IPS-18a (cell line): ENCODE data around the gene NAP1L4.

Source experiments
- H3K27ac ChIP-seq: one replicate; pipeline ENCODE4 v1.5.1; 2013; ENCODE audit warnings: low read length
- H3K27me3 ChIP-seq: one replicate; pipeline ENCODE4 v1.6.1; 2013; ENCODE audit warnings: mild to moderate bottlenecking, low read length; ENCODE audit not compliant: control insufficient read depth, insufficient read depth
- H3K36me3 ChIP-seq: one replicate; pipeline ENCODE4 v1.6.1; 2013; ENCODE audit warnings: low read depth, low read length; ENCODE audit not compliant: control insufficient read depth
- H3K4me1 ChIP-seq: one replicate; pipeline ENCODE4 v1.6.1; 2013; ENCODE audit warnings: low read depth, low read length; ENCODE audit not compliant: control insufficient read depth
- H3K4me3 ChIP-seq: one replicate; pipeline ENCODE4 v1.5.1; 2013; ENCODE audit warnings: low read length
- H3K9ac ChIP-seq: one replicate; pipeline ENCODE4 v1.6.1; 2013; ENCODE audit warnings: mild to moderate bottlenecking, low read length, moderate library complexity
- H3K9me3 ChIP-seq: one replicate; pipeline ENCODE4 v1.6.1; 2013; ENCODE audit warnings: low read depth, low read length; ENCODE audit not compliant: control insufficient read depth

Gene NAP1L4

GRCh38 chr11:3008746-3009336 lies 16.7 kb upstream of the NAP1L4 start:
- Histone ChIP-seq H3K4me1 (no peaks in the 10 kb centered on the region), H3K36me3 (peaks cover 65% of the 10 kb centered on the region), H3K9ac (no peak overlapping the region), H3K4me3 (no peak overlapping the region), H3K27ac (no peak overlapping the region), H3K27me3 (no peaks in the 10 kb centered on the region), H3K9me3 (no peaks in the 10 kb centered on the region)

DNA sequence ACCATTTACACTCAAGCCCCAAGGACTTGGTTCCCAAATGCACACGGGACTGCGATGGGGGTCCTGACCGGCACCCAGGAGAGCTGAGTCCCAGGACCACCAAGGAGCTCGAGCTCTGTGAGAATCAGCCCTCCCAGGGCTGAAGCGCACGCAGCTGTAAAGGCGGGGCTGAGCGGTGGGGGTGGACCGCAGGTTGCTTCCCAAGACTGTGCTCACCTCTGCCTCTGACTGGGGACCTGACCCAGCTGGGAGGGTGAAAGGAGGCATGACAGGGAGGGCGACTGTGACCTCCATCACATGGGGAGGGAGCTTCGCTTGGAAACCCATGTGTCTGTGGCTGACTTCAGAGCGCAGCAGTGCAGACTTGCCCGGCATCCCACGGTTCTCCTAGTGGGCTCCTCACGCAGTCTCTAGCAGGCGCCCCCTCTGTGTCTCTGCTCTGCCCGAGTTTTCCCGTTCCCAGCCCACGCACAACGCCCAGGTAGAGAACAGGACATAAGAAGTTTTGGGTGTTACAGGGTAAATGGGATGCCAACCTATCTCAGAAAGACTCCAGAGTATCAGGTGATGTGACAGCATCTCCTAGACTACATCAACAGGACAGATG lies 15.4 kb upstream of the NAP1L4 start:
- no peak overlapping the region for H3K4me3 ChIP-seq
- H3K9me3 ChIP-seq, result no peaks in the 10 kb centered on the region
- no peaks in the 10 kb centered on the region for H3K27me3 ChIP-seq
- no peaks in the 10 kb centered on the region for H3K4me1 ChIP-seq
- H3K27ac ChIP-seq, result no peak overlapping the region
- H3K9ac ChIP-seq, result no peak overlapping the region
- H3K36me3 ChIP-seq, result peaks cover 70% of the 10 kb centered on the region

DNA sequence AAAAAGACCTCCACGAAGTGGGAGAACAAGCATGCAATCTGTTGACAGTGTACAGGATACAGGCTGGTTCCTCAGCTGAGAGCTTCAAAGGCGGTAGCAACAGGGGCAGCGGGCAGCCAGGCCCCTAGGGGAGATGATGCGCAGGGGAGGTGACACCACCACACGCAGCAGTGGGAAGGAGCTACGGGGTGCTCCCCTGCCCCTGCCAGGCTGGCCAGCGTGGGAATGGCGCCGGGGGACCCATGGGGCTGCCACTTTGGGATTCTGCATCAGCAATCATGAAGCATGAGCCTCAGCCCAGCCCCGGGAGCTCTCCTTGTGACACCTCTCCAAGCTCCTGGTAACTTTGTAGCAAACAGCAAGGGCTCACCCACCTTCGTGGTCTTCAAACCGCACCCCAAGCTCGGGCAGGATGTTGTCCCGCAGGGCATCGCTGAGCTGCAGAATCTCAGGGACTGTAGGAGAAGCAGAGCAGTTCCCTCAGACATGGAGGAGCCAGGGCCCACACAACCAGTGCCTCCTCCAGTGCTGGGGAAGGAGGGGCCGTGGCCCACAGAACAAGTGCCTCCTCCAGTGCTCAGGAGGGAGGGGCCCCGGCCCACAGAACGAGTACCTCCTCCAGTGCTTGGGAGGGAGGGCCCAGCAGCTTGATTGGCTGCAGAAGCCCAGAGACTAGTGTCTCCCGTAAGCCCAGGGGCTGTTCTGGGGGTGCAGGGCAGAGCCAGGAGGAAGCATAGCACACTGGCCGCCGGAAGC lies 14.6 kb upstream of the NAP1L4 start:
- H3K9me3 ChIP-seq, result no peaks in the 10 kb centered on the region
- no peak overlapping the region for H3K27ac ChIP-seq
- no peaks in the 10 kb centered on the region for H3K27me3 ChIP-seq
- peaks cover 70% of the 10 kb centered on the region for H3K36me3 ChIP-seq
- no peaks in the 10 kb centered on the region for H3K4me1 ChIP-seq
- no peak overlapping the region for H3K9ac ChIP-seq
- no peak overlapping the region for H3K4me3 ChIP-seq

DNA sequence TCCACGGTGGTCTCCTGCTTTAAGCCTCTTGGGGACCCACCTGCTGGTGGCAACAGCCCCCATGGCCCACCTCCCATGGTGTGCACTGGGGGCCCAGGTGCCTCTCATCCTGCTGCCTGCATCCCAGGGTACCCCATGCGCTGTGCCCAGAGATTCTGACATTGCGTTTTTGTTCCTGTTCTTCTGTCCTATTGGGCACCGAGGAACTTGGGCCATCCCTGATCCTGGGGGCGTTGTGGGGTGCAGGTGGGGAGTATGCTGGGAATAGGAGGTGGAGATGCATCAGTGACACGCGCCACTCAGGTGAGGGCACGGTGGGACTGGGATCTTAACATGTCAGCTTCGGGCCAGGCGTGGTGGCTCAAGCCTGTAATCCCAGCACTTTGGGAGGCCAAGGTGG lies 12.4 kb upstream of the NAP1L4 start:
- Histone ChIP-seq H3K27ac (no peak overlapping the region), H3K4me1 (no peaks in the 10 kb centered on the region), H3K27me3 (no peaks in the 10 kb centered on the region), H3K9ac (no peak overlapping the region), H3K9me3 (no peaks in the 10 kb centered on the region), H3K4me3 (no peak overlapping the region), H3K36me3 (peaks cover 70% of the 10 kb centered on the region)

GRCh38 chr11:3003396-3004231 lies 11.5 kb upstream of the NAP1L4 start:
- no peak overlapping the region for H3K27ac ChIP-seq
- H3K9me3 ChIP-seq, result no peaks in the 10 kb centered on the region
- no peak overlapping the region for H3K9ac ChIP-seq
- no peaks in the 10 kb centered on the region for H3K27me3 ChIP-seq
- H3K4me1 ChIP-seq, result no peaks in the 10 kb centered on the region
- H3K4me3 ChIP-seq, result no peak overlapping the region
- H3K36me3 ChIP-seq, result peaks cover 63% of the 10 kb centered on the region

- no peak overlapping the region for H3K27ac ChIP-seq
- no peak overlapping the region for H3K4me3 ChIP-seq
- no peaks in the 10 kb centered on the region for H3K4me1 ChIP-seq
- no peaks in the 10 kb centered on the region for H3K9me3 ChIP-seq
- H3K9ac ChIP-seq, result no peak overlapping the region
- H3K27me3 ChIP-seq, result no peaks in the 10 kb centered on the region
- peaks cover 62% of the 10 kb centered on the region for H3K36me3 ChIP-seq
Measured at GRCh38 chr11:3002871-3003270, 10.7 kb upstream of the NAP1L4 start.

DNA sequence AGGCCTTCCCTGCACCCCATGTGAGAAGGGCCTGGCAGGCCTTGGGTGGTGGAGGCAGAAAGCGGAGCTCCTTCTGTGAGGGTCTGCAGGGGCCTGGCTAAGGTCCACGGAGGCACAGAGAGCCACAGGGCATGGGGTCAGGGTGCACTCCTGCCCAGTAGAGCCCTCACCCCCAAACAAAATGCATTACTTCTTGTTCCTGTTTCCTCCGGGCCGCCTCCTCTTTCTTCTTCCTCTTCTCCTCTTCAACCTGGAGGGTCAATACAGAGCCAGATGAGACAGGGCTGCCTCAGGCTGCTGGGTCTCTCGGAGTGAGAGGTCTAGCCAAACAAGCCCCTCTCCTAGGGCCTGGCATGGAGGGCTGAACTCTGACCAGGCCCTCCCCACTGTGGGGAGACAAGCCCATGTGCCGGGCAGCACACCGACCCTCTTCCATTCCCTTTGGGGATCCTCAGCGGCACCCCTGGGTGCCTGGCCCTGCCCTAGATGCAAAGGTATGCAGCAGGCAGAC lies 10.3 kb upstream of the NAP1L4 start:
- Histone ChIP-seq H3K27ac (no peak overlapping the region), H3K36me3 (peaks cover 58% of the 10 kb centered on the region), H3K9me3 (no peaks in the 10 kb centered on the region), H3K4me3 (no peak overlapping the region), H3K4me1 (no peaks in the 10 kb centered on the region), H3K27me3 (no peaks in the 10 kb centered on the region), H3K9ac (no peak overlapping the region)

- no peaks in the 10 kb centered on the region for H3K9me3 ChIP-seq
- no peak overlapping the region for H3K27ac ChIP-seq
- no peaks in the 10 kb centered on the region for H3K4me1 ChIP-seq
- no peaks in the 10 kb centered on the region for H3K27me3 ChIP-seq
- peaks cover 52% of the 10 kb centered on the region for H3K36me3 ChIP-seq
- no peak overlapping the region for H3K4me3 ChIP-seq
- no peak overlapping the region for H3K9ac ChIP-seq
Measured at GRCh38 chr11:3001496-3001895, 9.4 kb upstream of the NAP1L4 start.

DNA sequence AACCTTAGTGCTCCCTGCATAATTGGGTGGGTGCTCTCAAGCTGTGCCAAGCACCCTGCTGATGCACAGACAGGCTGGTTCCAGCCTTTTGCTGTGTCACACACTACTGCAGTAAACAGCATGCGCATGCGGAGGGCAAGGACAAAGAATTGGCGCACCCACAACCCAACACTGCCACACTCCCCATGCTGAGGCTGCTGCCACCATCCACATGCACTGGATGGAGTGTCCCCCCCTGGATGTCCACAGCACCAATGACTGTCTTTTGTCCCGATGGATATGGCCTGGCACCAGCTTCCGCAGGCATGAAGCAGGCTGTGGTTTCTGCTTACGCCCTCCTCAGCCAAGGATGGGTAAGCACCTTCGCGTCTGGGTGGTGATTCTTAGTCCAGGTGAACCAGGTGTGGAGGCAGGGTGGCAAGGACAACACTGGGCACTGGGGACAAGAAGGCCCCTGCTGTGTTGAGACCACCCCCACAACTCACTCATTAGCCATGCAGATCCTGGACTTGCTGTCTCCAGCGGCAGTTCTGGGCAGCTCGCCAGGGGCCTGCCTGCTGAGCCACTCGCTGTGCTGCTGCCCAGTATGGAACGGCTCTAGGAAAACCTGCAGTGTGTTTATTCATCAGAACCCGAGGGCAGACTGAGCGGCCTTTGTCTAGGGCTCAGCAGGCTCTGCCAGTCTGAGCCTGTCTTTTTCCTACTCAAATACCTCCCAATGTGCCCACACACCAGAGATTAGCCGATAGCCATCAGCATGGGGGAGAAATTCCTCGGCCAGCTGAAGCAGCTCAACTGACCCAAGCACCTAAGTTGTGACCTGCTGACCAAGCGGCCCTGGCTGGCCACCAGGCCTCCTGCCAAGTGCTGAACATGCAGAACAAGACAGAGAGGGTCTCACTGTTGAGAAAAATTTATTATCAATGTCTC lies 8.2 kb upstream of the NAP1L4 start:
- Histone ChIP-seq H3K4me3 (no peak overlapping the region), H3K4me1 (no peaks in the 10 kb centered on the region), H3K9me3 (no peaks in the 10 kb centered on the region), H3K9ac (no peak overlapping the region), H3K27ac (no peak overlapping the region), H3K36me3 (peaks cover 47% of the 10 kb centered on the region), H3K27me3 (no peaks in the 10 kb centered on the region)

DNA sequence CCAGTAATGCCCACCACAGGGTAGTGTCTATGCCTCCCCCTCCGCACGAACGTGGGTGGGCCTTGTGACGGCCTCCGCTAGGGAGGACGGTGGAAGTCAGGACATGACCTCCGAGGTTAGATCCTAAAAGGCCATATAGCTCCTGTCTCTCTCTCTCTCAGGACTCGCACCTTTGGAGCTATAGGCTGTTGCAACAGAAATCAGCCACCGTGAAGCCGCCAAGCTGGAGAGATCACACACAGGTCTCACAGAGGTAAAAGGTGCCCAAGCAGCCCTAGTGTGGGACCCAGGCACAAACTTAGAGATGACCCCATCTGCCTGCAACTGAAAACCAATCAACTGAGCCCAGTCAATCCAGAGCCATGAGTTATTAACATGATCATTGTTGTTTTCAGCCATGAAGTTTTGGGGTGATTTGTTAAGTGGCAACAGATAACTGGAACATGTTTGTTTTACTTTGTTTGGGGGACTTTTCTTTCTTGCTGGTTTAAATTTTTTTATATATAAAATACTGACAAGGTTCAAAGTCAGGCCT lies 7.4 kb upstream of the NAP1L4 start:
- no peaks in the 10 kb centered on the region for H3K4me1 ChIP-seq
- no peaks in the 10 kb centered on the region for H3K9me3 ChIP-seq
- no peak overlapping the region for H3K27ac ChIP-seq
- no peaks in the 10 kb centered on the region for H3K27me3 ChIP-seq
- no peak overlapping the region for H3K9ac ChIP-seq
- H3K36me3 ChIP-seq, result peaks cover 43% of the 10 kb centered on the region
- H3K4me3 ChIP-seq, result no peak overlapping the region
